SK-N-MC (cell line): Measurements from ENCODE around the gene EPDR1.

Source experiments
- EZH2 ChIP-seq: fragments of 200-600 bp; sonication (generic); IDR thresholded peaks from one replicate; pipeline ENCODE4 v1.6.1; 2017; ENCODE audit warnings: antibody characterized with exemption
- FOXP2 ChIP-seq: optimal IDR thresholded peaks from 2 replicates; pipeline ENCODE3; 2011; ENCODE audit warnings: mild to moderate bottlenecking, moderate library complexity; ENCODE audit not compliant: insufficient read depth; ENCODE audit errors: extremely low read length, control extremely low read depth
- POLR2AphosphoS5 ChIP-seq: IDR thresholded peaks from 2 replicates; pipeline ENCODE4 v1.6.1; 2012; ENCODE audit warnings: mild to moderate bottlenecking, low read depth, low read length, borderline replicate concordance

DNA sequence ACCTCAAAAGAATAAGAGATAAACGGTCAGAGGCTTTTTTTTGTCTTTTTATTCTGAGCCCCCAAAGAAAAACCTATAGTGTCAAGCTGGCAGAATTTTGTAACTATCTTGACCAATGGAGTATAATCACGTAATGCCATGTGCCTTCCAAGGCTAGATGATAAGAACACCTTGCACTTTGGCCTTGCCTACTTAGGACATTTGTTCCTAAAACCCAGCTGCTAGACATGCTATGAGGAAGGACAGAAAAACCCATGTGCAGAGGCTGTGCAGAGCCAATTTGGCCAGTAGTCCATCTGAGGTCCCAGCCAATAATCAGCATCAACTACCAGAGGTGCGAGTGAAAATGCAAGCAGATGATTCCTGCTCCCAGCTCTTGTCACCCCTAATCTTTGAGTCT, 69.9 kb downstream of the EPDR1 start:
- TF ChIP-seq POLR2AphosphoS5 (no peak), EZH2 (no peak), FOXP2 (no peak)
